Transverse colon (tissue), 4 donors: ENCODE data around the gene RAPGEF5. TPM values are rescaled to one million over a fixed set of nuclear protein-coding genes. Genes with fewer than 3 reads are reported as not detected.

Experiments used
- DNase-seq: peaks from one replicate; pipeline ENCODE4 v3.0.0-alpha.2; 2019
- H3K27ac ChIP-seq, 4 donors: fragments of 200-600 bp; sonication (generic); 2 replicates each; pipeline ENCODE4 v1.5.1; 2016 to 2018; ENCODE audit warnings: inconsistent platforms in 4 of 4
- H3K27me3 ChIP-seq: fragments of 200-600 bp; sonication (generic); 2 replicates; pipeline ENCODE4 v1.5.1; 2017; ENCODE audit warnings: inconsistent platforms
- H3K36me3 ChIP-seq, 4 donors: fragments of 200-600 bp; sonication (generic); 2 replicates each; pipeline ENCODE4 v1.5.1; 2017 to 2019; ENCODE audit warnings: inconsistent platforms in 4 of 4
- H3K4me1 ChIP-seq, 4 donors: fragments of 200-600 bp; sonication (generic); 2 replicates each; pipeline ENCODE4 v1.5.1; 2017 to 2020; ENCODE audit warnings: inconsistent platforms in 4 of 4
- H3K4me3 ChIP-seq, 4 donors: fragments of 200-600 bp; sonication (generic); 1 replicate in 1 of 4; 2 replicates in 3 of 4; pipeline versions ENCODE4 v1.5.1 to v1.6.1; 2017 to 2019; ENCODE audit warnings: inconsistent platforms in 4 of 4
- H3K9me3 ChIP-seq, 2 donors: fragments of 200-600 bp; sonication (generic); 2 replicates each; pipeline ENCODE4 v1.5.1; 2017 to 2019; ENCODE audit warnings: inconsistent platforms in 2 of 2
- EP300 ChIP-seq: sonication (generic); formaldehyde crosslinking; IDR thresholded peaks from one replicate; pipeline ENCODE4 v1.6.1; 2017; ENCODE audit warnings: antibody characterized with exemption, low read depth
- POLR2A ChIP-seq: fragments of 450-650 bp; IDR thresholded peaks from one replicate; pipeline ENCODE4 v1.6.1; 2016; ENCODE audit warnings: antibody characterized with exemption, mild to moderate bottlenecking, moderate library complexity
- POLR2AphosphoS5 ChIP-seq, 3 donors: sonication (generic); formaldehyde crosslinking; IDR thresholded peaks; one replicate each; pipeline ENCODE4 v1.6.1; 2016; ENCODE audit warnings: antibody characterized with exemption in 3 of 3
- WGBS, 2 donors: methylation state at CpG; one replicate each; pipeline ENCODE4 v1.1.5; 2018; ENCODE audit warnings: low coverage in 1 of 2; 5-methylcytosine and 5-hydroxymethylcytosine counted together
- in situ Hi-C, 4 donors: fragments of 200-750 bp; cut with MboI; loops; one replicate each; pipeline versions ENCODE4 v1.15.0 to v1.15.1; 2017; ENCODE audit warnings: low sequenced_read_pairs in 3 of 4, low pct_ligation_motif_present in 1 of 4, low pct_unique_long_range_greater_than_20kb in 1 of 4
- intact Hi-C: fragments of 100-400 bp; cut with DNase I; formaldehyde crosslinking; loops from one replicate; pipeline ENCODE4 v1.15.1; 2023; ENCODE audit warnings: low total_unique reads
- total RNA-seq, 4 donors: library from RNA; depleted of rRNA; stranded (reverse); fragments of >200 nt; gene quantifications; one replicate each; pipeline ENCODE4 v1.1.0, GENCODE V29; 2016
- TF ChIP-seq, protein P1 (sequence below), 5 experiments: fragments of 200-600 bp in 3 of 5; fragments of 450-650 bp in 2 of 5; sonication (generic) in 3 of 5; IDR thresholded peaks; 1 replicate in 2 of 5; 2 replicates in 3 of 5; pipeline ENCODE4 v1.5.1; 2016 to 2017; ENCODE audit warnings: antibody characterized with exemption in 5 of 5, inconsistent platforms in 3 of 5, mild to moderate bottlenecking in 2 of 5, moderate library complexity in 1 of 5

RAPGEF5 gene
- total RNA-seq, 4 donors from 2014 or later = 82.3 to 112 (median 100) TPM

GRCh38 chr7:22210355-22210754 lies 146.6 kb downstream of the RAPGEF5 start:
- intact Hi-C loops = no loop called here
- in situ Hi-C loops = no loop called here
- WGBS, 2 donors = 65 to 71% methylated on average over 1 to 3 of the region's 3 CpGs

GRCh38 chr7:22208799-22209198 lies 148.2 kb downstream of the RAPGEF5 start:
- DNase-seq = no peak
- Histone ChIP-seq H3K4me3 (no peak overlapping the region), H3K27me3 (no peaks in the 10 kb centered on the region), H3K36me3 (no peaks in the 10 kb centered on the region), H3K27ac (no peak overlapping the region), H3K4me1 (peaks cover 0 to 6% (median 0%) of the 10 kb centered on the region in 4 donors), H3K9me3 (no peaks in the 10 kb centered on the region)
- 71% methylated on average over 2 of the region's 2 CpGs; no CpG with 5 or more reads in 1 of the 2 donors for WGBS, 2 donors
- intact Hi-C loops = no loop called here
- TF ChIP-seq POLR2AphosphoS5 (IDR thresholded peaks at IDR 0.05) (no peak), POLR2A (no peak), EP300 (no peak)
- TF ChIP-seq, protein P1, sequence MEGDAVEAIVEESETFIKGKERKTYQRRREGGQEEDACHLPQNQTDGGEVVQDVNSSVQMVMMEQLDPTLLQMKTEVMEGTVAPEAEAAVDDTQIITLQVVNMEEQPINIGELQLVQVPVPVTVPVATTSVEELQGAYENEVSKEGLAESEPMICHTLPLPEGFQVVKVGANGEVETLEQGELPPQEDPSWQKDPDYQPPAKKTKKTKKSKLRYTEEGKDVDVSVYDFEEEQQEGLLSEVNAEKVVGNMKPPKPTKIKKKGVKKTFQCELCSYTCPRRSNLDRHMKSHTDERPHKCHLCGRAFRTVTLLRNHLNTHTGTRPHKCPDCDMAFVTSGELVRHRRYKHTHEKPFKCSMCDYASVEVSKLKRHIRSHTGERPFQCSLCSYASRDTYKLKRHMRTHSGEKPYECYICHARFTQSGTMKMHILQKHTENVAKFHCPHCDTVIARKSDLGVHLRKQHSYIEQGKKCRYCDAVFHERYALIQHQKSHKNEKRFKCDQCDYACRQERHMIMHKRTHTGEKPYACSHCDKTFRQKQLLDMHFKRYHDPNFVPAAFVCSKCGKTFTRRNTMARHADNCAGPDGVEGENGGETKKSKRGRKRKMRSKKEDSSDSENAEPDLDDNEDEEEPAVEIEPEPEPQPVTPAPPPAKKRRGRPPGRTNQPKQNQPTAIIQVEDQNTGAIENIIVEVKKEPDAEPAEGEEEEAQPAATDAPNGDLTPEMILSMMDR (IDR thresholded peaks at IDR 0.05) = no peak
- in situ Hi-C loops = no loop called here

More at GRCh38 chr7:22210355-22210754, 146.6 kb downstream of the RAPGEF5 start:
- Histone ChIP-seq H3K4me1 (peaks cover 0 to 6% (median 0%) of the 10 kb centered on the region in 4 donors), H3K4me3 (no peak overlapping the region), H3K27ac (no peak overlapping the region), H3K27me3 (no peaks in the 10 kb centered on the region), H3K36me3 (no peaks in the 10 kb centered on the region), H3K9me3 (no peaks in the 10 kb centered on the region)
- DNase-seq = no peak
- TF ChIP-seq, protein P1 (IDR thresholded peaks at IDR 0.05) = no peak
- no peak for TF ChIP-seq POLR2A
- TF ChIP-seq POLR2AphosphoS5 (IDR thresholded peaks at IDR 0.05) = no peak

DNA sequence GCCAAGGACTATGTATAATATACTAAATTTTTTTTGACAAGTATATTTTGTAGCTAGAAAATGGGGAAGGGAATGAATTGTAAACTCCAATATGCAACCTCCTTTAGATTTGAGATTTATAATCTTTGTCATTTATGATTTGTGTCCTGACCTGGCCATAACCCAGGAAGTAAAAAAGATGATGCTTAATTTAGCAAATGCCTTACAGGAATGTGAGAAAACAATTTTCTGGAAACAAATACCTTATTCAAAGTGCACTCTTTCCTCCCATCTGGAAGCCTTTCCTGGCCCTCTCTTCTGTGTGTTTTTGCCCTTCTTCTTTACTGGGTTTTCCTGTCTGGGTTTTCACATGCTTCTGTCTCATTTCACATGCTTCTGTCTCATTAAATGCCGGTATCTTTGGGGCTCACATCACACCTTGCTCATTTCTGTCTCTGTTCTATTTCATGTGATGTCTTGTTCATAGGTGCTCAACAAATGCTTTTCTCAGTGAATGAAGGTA lies 149.2 kb downstream of the RAPGEF5 start:
- no peak overlapping the region for H3K4me3 ChIP-seq
- no peaks in the 10 kb centered on the region for H3K27me3 ChIP-seq
- in situ Hi-C loops = no loop called here
- H3K36me3 ChIP-seq = no peaks in the 10 kb centered on the region
- TF ChIP-seq, protein P1 (IDR thresholded peaks at IDR 0.05) = no peak
- TF ChIP-seq POLR2A (no peak), POLR2AphosphoS5 (IDR thresholded peaks at IDR 0.05) (no peak), EP300 (no peak)
- peaks cover 0 to 6% (median 0%) of the 10 kb centered on the region in 4 donors for H3K4me1 ChIP-seq
- WGBS, 2 donors = 63% methylated on average over 1 of the region's 1 CpG
- no peaks in the 10 kb centered on the region for H3K9me3 ChIP-seq
- no peak for DNase-seq
- H3K27ac ChIP-seq = no peak overlapping the region
- intact Hi-C loops = no loop called here

GRCh38 chr7:22205631-22206030 lies 151.3 kb downstream of the RAPGEF5 start:
- Histone ChIP-seq H3K27ac (no peak overlapping the region), H3K4me1 (peaks cover 0 to 11% (median 1%) of the 10 kb centered on the region in 4 donors), H3K36me3 (no peaks in the 10 kb centered on the region), H3K9me3 (no peaks in the 10 kb centered on the region), H3K27me3 (no peaks in the 10 kb centered on the region), H3K4me3 (no peak overlapping the region)
- no peak for DNase-seq
- TF ChIP-seq EP300 = no peak
- TF ChIP-seq, protein P1 (IDR thresholded peaks at IDR 0.05) = no peak
- no peak for TF ChIP-seq POLR2AphosphoS5 (IDR thresholded peaks at IDR 0.05)
- TF ChIP-seq POLR2A = no peak
- in situ Hi-C loops (no loop called here), intact Hi-C loops (no loop called here)
